Measurements from ENCODE around the gene PDE4B. TPM values are rescaled to one million over a fixed set of nuclear protein-coding genes. Genes with fewer than 3 reads are reported as not detected.

The PDE4B gene
- total RNA-seq, 2 donors from 2014 or later = 1.6 to 12.2 TPM

DNA sequence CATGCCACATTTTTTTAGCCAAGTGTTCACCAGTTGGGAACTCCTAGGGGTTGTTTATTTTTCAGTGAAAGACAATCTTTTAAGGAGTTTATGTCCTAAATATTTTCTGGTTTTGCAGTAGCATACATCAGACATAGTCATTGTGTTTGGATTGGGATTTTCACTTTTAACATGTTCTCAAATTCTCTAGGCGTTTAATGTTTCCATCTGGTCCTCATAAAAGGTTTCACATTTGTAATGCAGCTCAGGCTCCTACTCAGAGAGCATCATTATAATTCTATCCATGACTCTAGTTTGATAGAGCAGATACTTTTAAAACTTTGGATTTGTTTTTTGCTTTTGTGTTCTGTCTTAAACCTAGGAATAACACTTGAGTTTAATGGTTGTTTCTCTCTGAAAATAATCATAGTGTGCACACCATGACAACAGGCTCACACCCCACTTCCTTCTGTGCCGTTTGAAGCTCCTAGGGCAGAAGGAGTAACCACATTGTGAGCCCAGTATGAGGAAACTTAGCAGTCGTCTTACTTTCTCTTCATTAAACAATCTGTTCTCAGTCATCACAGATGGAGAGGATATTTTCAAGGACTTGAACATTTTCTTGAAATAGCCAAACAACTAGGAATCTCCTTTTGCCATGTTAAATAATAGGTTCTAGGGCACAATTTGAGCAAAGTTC is 219.6 kb downstream of the PDE4B start:
- no peaks in the 10 kb centered on the region for H3K4me1 ChIP-seq
- no peaks in the 10 kb centered on the region for H3K9me3 ChIP-seq
- H3K27me3 ChIP-seq = no peaks in the 10 kb centered on the region
- H3K4me3 ChIP-seq = no peak overlapping the region
- intact Hi-C loops (cut with DNase I) = no loop called here
- 33 to 46% methylated on average over 3 of the region's 3 CpGs for WGBS, 2 donors
- H3K27ac ChIP-seq = no peak overlapping the region
- H3K36me3 ChIP-seq (replicated peaks in 1 of 2; ENCODE audit: insufficient read depth in 1 of 2, low read depth in 2 of 2) = no peaks in the 10 kb centered on the region
- no peak for TF ChIP-seq POLR2A (IDR thresholded peaks at IDR 0.05)
- TF ChIP-seq, protein P1, sequence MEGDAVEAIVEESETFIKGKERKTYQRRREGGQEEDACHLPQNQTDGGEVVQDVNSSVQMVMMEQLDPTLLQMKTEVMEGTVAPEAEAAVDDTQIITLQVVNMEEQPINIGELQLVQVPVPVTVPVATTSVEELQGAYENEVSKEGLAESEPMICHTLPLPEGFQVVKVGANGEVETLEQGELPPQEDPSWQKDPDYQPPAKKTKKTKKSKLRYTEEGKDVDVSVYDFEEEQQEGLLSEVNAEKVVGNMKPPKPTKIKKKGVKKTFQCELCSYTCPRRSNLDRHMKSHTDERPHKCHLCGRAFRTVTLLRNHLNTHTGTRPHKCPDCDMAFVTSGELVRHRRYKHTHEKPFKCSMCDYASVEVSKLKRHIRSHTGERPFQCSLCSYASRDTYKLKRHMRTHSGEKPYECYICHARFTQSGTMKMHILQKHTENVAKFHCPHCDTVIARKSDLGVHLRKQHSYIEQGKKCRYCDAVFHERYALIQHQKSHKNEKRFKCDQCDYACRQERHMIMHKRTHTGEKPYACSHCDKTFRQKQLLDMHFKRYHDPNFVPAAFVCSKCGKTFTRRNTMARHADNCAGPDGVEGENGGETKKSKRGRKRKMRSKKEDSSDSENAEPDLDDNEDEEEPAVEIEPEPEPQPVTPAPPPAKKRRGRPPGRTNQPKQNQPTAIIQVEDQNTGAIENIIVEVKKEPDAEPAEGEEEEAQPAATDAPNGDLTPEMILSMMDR (IDR thresholded peaks at IDR 0.05) = no peak
- DNase-seq = no peak
- ATAC-seq = no peak

DNA sequence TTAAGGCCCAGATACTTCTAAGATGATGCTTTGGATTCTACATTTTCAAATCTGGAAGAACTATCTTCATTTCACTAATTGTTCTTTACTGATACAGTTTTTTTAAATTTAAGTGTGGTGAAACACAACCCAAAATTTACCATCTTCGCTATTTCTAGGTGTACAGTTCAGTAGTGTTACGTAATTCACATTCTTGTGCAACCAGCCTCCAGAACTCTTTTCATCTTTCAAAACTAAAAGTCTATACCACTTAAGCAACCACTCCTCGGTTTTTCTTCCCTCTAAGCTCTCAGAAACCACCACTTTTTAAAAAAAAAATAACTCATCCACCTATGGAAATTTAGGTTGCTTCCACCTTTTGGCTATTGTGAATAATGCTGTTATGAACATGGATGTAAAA is 220.7 kb downstream of the PDE4B start:
- H3K27ac ChIP-seq = no peak overlapping the region
- TF ChIP-seq POLR2A (IDR thresholded peaks at IDR 0.05) = no peak
- TF ChIP-seq, protein P1 (IDR thresholded peaks at IDR 0.05) = no peak
- ATAC-seq (no peak), DNase-seq (no peak)
- no peaks in the 10 kb centered on the region for H3K9me3 ChIP-seq
- no peak overlapping the region for H3K4me3 ChIP-seq
- H3K4me1 ChIP-seq = no peaks in the 10 kb centered on the region
- intact Hi-C loops (cut with DNase I) = no loop called here
- 47 to 68% methylated on average over 3 of the region's 3 CpGs for WGBS, 2 donors
- no peaks in the 10 kb centered on the region for H3K27me3 ChIP-seq
- H3K36me3 ChIP-seq (replicated peaks in 1 of 2; ENCODE audit: insufficient read depth in 1 of 2, low read depth in 2 of 2) = no peaks in the 10 kb centered on the region

DNA sequence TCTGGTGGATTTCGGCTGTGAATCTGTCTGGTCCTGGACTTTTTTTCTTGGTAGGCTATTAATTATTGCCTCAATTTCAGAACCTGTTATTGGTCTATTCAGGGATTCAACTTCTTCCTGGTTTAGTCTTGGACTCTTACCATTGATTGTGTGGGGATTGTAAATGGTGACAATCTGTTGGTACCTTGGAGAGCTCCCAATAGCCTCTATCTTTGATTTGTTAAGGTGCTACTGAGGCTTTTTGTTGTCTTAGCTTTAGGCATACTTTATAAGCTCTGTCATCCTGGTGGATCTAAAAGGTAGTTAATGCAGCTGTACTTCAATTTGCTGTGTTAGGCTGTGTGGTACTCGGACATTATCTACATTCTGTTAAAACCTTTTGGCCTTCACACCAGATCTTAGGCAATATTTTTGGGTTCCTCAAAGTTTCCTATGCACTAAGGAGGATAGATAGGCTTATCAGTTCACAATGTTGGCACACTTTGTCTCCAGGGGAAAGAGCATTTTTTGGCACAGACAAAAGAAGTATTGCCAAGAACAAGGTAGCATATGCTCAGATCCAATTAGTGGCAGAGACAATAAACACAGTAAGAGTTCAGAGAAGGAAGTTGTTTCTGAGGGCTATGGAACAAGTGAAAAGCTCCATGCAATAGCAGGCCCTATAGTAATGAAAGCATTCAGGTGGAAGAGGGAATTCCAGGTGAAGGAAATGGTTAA is 230.4 kb downstream of the PDE4B start:
- Histone ChIP-seq H3K27me3 (no peaks in the 10 kb centered on the region), H3K27ac (no peak overlapping the region), H3K9me3 (no peaks in the 10 kb centered on the region), H3K4me3 (no peak overlapping the region), H3K36me3 (replicated peaks in 1 of 2; ENCODE audit: insufficient read depth in 1 of 2, low read depth in 2 of 2) (no peaks in the 10 kb centered on the region), H3K4me1 (no peaks in the 10 kb centered on the region)
- TF ChIP-seq, protein P1 (IDR thresholded peaks at IDR 0.05) = no peak
- TF ChIP-seq POLR2A (IDR thresholded peaks at IDR 0.05) = no peak
- ATAC-seq = no peak
- intact Hi-C loops (cut with DNase I) = no loop called here
- 54 to 58% methylated on average over 2 of the region's 2 CpGs for WGBS, 2 donors
- DNase-seq = no peak

DNA sequence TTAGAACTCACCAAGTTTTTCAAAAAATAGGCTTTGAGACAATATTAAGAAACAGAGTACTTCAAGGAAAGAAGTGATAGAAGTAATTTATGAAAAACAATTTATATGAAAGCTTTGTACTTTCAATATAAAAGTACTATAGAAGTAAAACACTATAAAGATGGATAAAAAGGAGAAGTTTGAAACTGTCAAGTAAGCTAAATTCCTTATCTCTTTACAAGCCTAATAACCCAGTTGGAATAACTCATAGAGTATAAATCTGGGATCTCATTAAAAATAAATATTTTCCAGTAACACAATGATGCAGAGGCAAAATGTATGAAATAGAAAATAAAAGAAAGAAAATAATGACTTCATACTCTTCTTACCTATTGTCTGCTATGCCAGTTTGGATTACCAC is 232.5 kb downstream of the PDE4B start:
- peaks cover 0 to 1% (median 0%) of the 10 kb centered on the region in 3 donors for H3K9me3 ChIP-seq
- H3K36me3 ChIP-seq (replicated peaks in 1 of 2; ENCODE audit: insufficient read depth in 1 of 2, low read depth in 2 of 2) = no peaks in the 10 kb centered on the region
- intact Hi-C loops (cut with DNase I) = no loop called here
- no peaks in the 10 kb centered on the region for H3K4me1 ChIP-seq
- no peak overlapping the region for H3K4me3 ChIP-seq
- TF ChIP-seq, protein P1 (IDR thresholded peaks at IDR 0.05) = no peak
- no peak for TF ChIP-seq POLR2A (IDR thresholded peaks at IDR 0.05)
- ATAC-seq (no peak), DNase-seq (no peak)
- no peak overlapping the region for H3K27ac ChIP-seq
- H3K27me3 ChIP-seq = no peaks in the 10 kb centered on the region

All from body of pancreas (tissue), 4 donors.